Sciatic nerve (tissue), 2 donors: ENCODE measurements around the gene SCP2. TPM values are rescaled to one million over a fixed set of nuclear protein-coding genes. Genes with fewer than 3 reads are reported as not detected.
"Not testable (repeated sequence)": the region's sequence is repeated elsewhere in the genome, so short reads cannot be mapped to it uniquely, and the experiment has no call there.

Experiments used
- ATAC-seq: fragments of 200-7000 bp; cut with Tn5 transposase; one replicate; pipeline ENCODE4 v1.9.1; 2020; ENCODE audit warnings: mild to moderate bottlenecking, moderate library complexity
- DNase-seq: peaks from one replicate; pipeline ENCODE4 v3.0.0-alpha.2; 2020; ENCODE audit warnings: low spot score
- intact Hi-C: fragments of 100-400 bp; cut with DNase I; formaldehyde crosslinking; loops from one replicate; pipeline ENCODE4 v1.14.2; 2022
- total RNA-seq: library from RNA; stranded (reverse); fragmentation: NEBNext Ultra II Directional; extraction: Animal tissue kit (Norgen Biotek cat#: 25700); gene quantifications from one replicate; pipeline ENCODE4 v1.2.1, GENCODE V29; 2021
- donor health status: DM: no; HTN: no; CAD: no.
- donor health status: DM: no; HTN: no; CAD: no.

The SCP2 gene
- total RNA-seq, 1 donor from 2014 or later, result 109 TPM

DNA sequence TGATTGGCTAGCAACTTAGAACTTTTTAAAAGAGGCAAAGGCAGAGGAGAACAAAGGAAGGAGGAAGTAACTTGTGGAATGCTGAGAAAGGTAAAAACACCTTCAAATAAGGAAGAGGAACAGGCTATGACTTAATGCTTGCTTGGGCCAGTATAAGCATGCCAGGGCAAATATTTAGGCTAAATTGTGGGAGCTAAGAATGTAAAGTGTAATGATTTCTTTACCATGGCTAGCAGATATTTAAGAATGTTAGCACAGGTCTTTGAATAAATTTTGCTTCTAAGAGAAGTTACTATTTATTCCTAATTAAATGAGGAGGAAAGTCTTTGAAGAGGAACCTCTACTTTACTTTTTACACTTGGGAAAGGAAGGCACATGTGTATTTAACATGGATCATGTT is 22.5 kb downstream of the SCP2 start:
- intact Hi-C loops, DNase-seq, ATAC-seq: not testable (repeated sequence)

DNA sequence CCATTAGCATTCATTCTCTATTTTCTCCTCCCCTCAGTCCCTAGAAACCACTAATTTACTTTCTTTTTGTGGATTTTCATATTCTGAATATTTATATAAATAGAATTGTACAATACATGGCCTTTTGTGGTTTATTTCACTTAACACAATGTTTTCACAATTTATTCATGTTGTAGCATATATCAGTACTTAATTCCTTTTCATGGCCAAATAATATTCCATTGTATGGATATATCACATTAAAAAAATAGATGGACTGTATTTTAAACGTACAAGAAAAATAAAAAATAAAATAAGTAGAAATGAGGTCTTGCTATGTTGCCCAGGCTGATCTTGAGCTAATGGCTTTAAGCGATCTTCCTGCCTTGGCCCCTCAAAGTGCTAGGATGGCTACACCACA is 25.0 kb downstream of the SCP2 start:
- no peak for ATAC-seq
- intact Hi-C loops, result no loop called here
- DNase-seq, result no peak

DNA sequence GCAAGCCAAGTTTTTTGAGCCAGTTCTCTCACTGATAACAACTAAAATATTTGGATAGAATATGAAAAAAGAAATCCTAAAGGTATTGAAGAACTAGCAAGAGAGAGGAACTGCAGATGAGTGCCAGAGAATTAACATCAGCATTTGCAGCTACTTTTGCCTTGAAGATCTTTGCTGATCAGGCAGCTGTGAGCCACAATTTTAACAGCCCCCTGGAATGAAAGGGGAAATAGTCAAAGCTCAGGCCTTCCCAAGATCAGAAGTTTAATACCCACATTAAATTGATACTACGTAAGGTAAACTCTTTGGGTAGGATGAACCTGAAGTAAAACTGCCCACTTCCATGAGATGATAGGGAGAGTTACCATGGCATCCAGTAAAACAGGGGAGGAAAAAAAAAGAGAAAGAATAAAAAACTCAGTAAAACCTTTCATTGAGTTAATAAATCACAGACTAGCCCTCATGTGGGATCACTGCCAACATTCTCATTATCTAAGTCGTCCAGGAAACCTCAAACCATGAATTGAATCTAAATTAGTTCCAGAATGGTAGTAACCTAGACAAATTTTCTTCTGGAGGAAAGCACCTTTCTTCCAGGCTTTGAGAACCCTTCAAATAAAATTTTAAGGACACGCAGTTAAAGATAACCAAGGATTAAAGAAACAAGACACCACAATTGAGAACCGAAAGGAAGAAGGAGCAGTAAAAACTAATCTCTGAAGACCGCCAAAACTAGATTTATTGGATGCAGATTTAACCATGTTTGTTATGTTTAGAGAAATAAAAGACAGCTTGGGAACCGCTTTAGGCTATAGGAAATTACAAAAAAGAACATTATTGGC is 28.3 kb downstream of the SCP2 start:
- peak; percentile 36 for ATAC-seq
- DNase-seq, result no peak
- intact Hi-C loops, result no loop called here

DNA sequence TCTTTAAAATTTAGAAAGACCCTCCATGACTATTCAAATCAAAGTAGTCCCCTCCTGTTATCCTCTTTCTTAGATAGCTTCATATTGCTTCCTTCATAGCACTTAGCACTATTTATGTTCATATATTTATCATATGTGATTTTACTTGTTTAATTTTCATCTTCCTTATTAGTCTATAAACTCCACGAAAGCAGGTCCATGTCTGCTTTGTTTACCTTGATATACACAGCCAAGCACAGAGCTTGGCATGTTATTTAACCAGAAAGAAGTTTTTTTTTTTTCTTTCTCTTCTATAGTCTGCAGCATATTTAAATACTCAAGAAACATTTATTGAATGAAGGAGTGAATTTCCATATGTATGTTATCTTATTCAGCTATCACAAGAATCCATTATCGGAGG is 36.0 kb downstream of the SCP2 start:
- intact Hi-C loops, result no loop called here
- ATAC-seq (no peak), DNase-seq (no peak)

DNA sequence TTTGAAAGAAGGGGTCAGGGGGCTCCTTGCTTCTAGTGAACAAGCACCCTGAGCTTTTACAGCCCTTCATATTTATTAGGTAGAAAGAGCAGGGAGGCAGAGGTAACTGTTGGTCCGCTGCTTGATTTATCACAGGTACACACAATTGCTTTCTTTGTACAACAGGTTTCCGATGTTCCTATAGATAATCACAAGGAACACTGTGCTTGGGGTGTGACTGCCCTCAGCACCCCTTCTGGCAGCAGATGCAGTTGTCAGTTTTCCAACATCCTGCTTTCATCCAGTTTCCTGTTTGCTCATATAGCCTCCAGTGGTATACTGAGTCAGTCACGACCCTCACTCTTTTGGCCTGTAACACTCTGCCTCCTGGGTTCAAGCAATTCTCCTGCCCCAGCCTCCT is 40.6 kb downstream of the SCP2 start:
- no peak for DNase-seq
- no peak for ATAC-seq
- intact Hi-C loops, result no loop called here

DNA sequence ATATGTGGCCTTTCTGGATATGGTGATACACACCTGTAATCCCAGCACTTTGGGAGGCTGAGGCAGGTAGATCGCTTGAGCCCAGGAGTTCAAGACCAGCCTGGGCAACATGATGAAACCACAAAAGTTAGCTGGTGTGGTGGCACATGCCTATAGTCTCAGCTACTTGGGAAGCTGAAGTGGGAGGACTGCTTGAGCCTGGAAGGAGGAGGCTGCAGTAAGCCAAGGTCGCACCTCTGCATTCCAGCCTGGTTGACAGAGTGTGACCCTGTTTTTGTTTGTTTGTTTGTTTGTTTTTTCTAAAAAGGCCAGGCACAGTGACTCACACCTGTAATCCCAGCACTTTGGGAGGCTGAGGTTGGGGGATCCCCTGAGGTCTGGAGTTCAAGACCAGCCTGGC is 42.2 kb downstream of the SCP2 start:
- DNase-seq, ATAC-seq, intact Hi-C loops: not testable (repeated sequence)

DNA sequence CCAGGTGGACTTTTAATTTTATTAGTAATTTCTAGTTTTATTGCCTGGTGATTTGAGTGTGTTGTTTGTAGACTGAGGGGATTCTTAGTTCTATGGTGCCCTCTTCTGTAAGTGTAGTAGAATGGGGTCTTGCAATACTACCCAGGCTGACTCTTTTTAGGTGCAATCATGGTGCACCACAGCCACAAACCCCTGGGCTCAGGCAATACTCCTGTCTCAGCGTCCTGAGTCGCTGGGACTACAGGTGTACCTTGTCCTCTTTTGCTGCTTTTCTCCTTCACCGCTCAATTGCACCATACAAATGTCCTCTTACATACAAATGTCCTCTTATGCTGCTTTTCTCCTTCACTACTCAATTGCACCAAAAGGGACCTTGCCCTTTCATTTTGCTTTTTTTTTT is 43.1 kb downstream of the SCP2 start:
- DNase-seq (no peak), ATAC-seq (peak; percentile 48)
- intact Hi-C loops, result no loop called here

DNA sequence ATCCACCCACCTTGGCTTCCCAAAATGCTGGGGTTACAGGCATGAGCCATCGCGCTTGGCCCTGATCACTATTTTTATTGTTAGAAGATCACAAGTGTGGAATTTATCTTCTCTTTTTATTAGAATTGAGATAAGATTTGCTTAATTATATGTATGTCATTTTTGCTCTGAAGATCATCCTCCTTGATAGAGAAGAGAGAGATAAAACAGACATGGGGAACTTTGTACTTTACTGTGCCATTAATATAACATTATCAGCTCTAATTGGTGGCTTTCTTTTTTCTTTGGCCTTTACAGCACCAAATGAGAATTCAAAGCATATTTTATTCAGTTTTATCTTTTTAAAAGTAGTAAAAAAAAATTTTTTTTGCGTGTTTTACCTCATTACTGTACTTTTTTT is 46.8 kb downstream of the SCP2 start:
- ATAC-seq, result no peak

DNA sequence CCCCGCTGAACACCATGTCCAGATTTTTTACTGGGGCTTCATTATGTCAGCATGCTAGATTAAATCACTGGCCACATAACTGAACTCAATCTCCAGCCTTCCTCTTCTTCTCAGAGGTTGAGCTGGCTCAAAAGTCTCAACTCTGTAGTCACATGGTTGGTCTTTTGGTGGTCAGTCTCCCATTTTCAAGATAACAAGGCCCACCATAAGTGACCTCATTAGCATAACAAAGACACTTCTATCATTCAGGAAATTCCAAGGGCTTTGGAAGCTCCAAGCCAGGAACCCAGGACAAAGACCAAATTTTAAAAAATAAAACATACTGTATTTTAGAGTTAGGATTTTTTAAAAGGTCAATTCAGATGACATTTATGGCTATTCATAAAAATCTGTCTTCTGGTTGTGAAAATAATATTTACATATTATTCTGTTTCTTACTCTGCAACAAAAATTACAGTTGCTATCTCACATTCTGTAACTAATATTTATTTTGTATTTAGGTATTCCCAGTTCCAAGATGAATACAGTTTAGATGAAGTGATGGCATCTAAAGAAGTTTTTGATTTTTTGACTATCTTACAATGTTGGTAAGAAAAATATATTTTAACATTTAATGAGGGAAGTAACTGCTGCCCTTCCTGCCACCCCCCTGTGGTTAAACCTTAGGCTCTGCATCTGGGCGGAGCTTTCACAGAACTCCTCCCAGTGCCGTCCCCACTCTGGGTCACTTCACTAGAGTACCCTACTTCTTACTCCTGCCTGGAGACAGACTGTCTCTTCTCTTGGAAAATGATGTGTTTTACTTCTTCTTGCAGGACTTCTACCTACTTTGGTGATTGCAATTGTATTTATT is 49.3 kb downstream of the SCP2 start:
- intact Hi-C loops, result no loop called here
- DNase-seq (no peak), ATAC-seq (no peak)

More for the DNA sequence above, 46.8 kb downstream of the SCP2 start:
- intact Hi-C loops, result no loop called here
- no peak for DNase-seq

DNA sequence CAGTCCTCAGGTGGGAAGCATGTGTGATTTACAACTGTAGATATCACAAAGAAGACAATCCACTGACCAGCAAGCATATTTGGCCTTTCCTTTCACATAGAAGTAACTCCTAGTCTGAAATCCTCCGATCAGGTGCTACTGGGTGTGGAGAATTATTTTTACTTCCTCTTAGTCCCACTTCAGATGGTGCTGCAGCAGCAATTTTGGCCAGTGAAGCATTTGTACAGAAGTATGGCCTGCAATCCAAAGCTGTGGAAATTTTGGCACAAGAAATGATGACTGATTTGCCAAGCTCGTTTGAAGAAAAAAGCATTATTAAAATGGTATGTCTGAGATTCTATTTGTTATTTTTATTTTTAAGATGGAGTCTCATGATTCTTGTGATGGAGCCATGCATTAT is 51.0 kb downstream of the SCP2 start:
- intact Hi-C loops, result no loop called here
- peak; percentile 49 for ATAC-seq
- no peak for DNase-seq

DNA sequence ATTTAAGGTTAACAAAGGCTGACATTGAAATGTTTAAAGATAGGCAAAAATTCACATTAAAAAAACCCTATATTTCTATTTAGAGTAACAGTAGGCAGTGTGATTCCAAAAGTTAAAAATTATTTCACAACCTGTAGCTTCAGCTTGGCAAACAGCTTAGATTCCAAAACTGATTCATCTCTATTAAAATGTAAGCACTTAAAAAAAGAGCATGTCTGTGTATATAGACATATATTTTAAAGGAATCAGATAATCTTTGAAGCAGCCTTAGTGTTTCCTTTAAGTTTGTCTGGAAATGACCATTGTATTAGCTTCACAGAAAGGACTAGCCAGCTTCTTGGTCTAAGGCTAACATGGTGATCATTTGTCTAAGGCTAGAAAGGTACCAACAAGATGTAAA is 65.7 kb downstream of the SCP2 start:
- intact Hi-C loops, result not testable (repeated sequence)

DNA sequence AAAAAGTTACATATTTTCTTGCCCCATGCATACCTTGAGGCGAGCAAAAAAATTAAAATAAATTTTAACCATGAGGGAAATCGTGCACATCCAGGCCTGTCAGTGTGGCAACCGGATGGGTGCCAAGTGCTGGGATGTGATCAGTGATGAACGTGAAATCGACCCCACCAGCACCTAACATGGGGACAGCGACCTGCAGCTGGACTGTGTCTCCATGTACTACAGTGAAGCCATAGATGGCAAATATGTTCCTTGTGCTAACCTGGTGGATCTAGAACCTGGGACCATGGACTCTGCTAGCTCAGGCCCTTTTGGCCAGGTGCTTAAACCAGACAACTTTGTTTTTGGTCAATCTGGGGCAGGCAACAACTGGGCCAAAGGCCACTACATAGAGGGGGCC is 67.6 kb downstream of the SCP2 start:
- DNase-seq (no peak), ATAC-seq (no peak)
- intact Hi-C loops, result no loop called here

More for the DNA sequence above, 65.7 kb downstream of the SCP2 start:
- not testable (repeated sequence) for DNase-seq, ATAC-seq

DNA sequence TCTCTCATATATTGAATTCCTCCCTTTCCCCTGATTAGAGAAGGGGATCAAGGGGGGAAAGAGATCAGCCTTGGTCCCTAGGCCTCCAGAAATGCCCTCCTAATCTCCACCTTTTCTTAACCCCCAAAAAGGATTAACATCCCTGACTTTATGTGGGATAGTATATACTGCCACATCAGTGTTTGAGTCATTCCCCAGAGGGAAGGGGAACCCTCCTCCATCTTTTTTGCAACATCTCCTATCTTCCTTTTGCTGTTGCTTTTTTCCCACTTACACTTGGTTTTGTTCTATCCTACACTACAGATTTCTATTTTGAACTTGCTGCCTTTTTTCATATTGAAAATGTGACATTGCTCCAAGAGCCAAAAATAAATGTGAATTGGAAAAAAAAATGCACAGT is 69.6 kb downstream of the SCP2 start:
- no peak for DNase-seq
- ATAC-seq, result no peak
- intact Hi-C loops, result no loop called here

DNA sequence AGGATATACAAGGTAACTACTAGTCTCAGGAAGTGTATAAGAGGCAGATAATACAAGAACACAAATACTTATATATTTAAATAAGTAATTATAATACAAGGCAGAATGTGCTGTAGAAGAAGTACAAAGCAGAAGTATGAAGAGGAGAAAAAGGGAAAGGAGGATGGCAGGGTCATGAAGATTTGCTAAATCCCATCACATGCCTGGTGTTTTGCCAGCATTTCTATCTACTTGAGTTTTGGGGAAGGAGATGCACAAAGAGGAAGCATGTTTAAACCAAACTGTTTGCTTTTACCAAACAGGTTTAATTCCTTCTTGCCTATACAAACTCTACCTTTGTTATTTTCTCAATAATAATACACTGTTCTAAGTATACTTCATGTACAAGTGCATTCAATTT is 74.1 kb downstream of the SCP2 start:
- DNase-seq (no peak), ATAC-seq (no peak)
- intact Hi-C loops, result no loop called here

DNA sequence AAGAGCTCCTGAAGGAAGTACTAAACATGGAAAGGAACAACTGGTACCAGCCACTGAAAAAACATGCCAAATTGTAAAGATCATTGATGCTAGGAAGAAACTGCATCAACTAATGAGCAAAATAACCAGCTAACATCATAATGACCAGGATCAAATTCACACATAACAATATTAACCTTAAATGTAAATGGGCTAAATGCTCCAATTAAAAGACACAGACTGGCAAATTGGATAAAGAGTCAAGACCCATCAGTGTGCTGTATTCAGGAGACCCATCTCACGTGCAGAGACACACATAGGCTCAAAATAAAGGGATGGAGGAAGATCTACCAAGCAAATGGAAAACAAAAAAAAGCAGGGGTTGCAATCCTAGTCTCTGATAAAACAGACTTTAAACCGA is 79.5 kb downstream of the SCP2 start:
- DNase-seq, ATAC-seq, intact Hi-C loops: not testable (repeated sequence)

DNA sequence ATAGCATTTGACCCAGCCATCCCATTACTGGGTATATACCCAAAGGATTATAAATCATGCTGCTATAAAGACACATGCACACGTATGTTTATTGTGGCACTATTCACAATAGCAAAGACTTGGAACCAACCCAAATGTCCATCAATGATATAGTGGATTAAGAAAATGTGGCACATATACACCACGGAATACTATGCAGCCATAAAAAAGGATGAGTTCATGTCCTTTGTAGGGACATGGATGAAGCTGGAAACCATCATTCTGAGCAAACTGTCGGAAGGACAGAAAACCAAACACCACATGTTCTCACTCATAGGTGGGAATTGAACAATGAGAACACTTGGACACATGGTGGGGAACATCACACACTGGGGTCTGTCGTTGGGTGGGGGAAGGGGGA is 83.2 kb downstream of the SCP2 start:
- intact Hi-C loops, DNase-seq, ATAC-seq: not testable (repeated sequence)

DNA sequence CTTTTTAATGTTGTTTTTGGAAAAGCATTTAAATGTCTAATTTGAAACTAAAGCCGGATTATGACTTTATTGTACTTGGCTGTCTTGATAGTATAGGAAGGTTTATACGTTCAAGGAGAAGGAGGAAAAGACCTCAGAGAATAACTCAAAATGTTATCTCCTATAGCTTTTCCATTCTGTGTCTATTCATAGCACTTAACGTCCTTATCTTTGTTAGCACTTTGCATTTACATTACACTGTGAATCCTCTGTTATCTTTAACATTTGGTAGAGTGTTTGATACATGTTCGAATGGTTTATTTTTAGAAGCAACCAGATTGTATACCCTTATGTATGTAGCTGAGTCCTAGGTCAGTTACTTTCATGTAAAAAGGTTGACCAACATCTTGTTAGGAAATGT is 84.1 kb downstream of the SCP2 start:
- intact Hi-C loops, result no loop called here
- ATAC-seq (no peak), DNase-seq (no peak)

DNA sequence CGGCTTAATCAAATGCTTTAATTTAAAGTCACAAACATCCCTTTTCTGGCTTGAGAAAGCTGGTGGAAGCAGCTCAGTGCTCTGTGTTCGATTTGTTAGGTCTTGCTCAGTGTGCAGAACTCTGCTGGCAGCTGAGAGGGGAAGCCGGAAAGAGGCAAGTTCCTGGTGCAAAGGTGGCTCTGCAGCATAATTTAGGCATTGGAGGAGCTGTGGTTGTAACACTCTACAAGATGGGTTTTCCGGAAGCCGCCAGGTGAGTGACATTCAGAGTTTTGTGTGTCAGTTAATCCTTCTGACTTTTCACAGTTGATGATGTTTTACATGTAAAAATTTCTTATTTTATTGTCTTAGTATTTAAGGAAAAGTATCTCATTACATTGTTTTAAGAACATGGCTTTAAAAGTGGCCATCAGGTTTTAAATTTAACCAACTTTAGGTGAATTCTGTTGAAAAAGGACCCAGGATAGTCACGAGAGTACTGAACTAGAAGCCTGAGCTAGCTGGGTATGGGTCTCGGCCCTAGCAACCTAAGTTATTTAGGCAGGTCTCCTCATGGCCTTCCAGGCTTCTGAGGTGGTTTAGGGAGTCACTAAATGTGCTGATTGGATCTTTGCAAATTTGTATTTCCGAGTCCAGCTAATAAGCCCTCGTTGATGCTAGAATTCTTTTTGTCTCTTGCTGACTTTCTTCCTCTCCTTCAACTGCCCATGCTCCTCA is 87.9 kb downstream of the SCP2 start:
- ATAC-seq (peak; percentile 97), DNase-seq (peak; percentile 75)
- intact Hi-C loops, result no loop called here

DNA sequence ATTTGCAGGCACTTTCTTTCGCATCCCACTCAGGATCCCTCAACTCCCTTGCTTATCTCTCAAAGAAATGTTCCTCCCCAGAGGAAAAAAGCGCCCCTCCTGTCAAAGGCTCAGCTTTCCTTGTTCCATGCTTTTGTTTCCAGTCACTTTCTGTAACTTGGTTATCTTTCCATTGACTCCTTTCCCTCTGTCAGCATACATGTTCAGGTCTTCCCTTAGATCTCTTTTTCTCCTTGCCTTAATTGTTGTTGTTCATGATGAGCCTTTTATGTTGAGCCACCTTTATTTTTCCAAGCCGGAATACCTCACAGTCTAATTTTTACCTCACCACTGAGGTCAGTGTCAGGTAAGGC is 88.4 kb downstream of the SCP2 start:
- no peak for ATAC-seq
- DNase-seq, result no peak
- intact Hi-C loops, result no loop called here

DNA sequence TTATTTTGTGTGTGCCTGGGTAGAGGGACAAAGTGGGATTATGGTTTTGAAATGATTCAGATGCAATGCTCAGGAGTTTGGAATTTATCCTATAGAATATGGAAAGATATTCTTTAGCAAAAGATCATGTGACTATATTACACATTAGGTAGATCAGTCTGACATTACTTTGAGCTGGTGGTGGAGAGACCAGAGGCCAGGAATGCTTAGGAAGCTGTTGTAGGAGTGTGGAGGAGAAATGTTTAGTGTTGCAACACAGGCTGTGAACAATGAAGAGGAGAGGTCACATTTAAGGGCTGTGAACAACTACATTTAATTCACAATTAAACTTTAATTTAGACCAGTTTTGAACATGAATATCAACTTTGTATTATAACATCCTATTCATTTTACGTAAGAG is 89.6 kb downstream of the SCP2 start:
- DNase-seq (no peak), ATAC-seq (no peak)
- intact Hi-C loops, result no loop called here
